GM12891 (cell line): Measurements from ENCODE around the gene DALRD3.

Source experiments
- POLR2A ChIP-seq: IDR thresholded peaks from 2 replicates; pipeline ENCODE4 v1.6.1; 2011; ENCODE audit warnings: low read depth, low read length, control low read depth
- POLR2AphosphoS5 ChIP-seq: IDR thresholded peaks from 2 replicates; pipeline ENCODE4 v1.6.1; 2011; ENCODE audit warnings: low read depth, low read length, control low read depth

DNA sequence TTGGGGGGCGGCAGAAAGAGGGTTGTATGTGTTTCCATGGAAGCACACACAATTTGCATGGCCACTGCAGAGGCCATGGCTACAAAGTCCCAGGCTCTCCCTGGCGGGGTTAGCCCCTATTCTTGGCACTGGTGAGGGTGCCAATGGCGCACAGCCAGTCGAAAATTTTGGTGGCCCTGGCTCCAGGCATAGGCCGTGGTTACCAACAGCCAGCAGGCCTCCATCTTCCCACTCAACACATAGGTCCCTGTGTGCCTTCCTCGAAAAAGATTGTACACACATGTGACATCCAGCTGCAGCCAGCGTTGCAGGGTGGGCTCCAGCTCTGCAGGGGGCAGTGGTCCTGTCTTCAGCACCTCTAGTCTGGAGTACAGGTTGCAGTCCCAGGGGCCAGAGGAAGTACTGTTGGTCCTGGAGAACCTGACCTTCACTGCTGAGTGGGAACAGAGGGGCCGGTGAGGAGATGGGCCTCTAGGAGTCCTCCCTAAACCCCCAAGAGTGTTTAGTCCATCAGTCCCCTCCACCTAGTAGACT is 21.2 kb downstream of the DALRD3 start:
- TF ChIP-seq POLR2AphosphoS5 (no peak), POLR2A (no peak)
